Liver (tissue), 9 donors: Measurements from ENCODE around the gene HDHD3. TPM values are rescaled to one million over a fixed set of nuclear protein-coding genes. Genes with fewer than 3 reads are reported as not detected.
A peak's percentile ranks its signal among the peaks of the same experiment; 100 is the strongest.

Source experiments
- DNase-seq: peaks from one replicate; pipeline ENCODE4 v3.0.0-alpha.2; 2017; ENCODE audit warnings: low spot score
- H3K27ac ChIP-seq, 2 donors: one replicate each; pipeline ENCODE4 v1.7.0; 2013; ENCODE audit warnings: inconsistent platforms in 2 of 2, low read length in 2 of 2, control low read depth in 1 of 2, low read depth in 1 of 2, mild to moderate bottlenecking in 1 of 2
- H3K27me3 ChIP-seq, 4 donors: one replicate each; pipeline versions ENCODE4 v1.6.1 to v1.7.0; 2013; ENCODE audit warnings: low read length in 3 of 4, inconsistent platforms in 1 of 4, mild to moderate bottlenecking in 1 of 4, moderate library complexity in 1 of 4; ENCODE audit not compliant: control insufficient read depth in 4 of 4, insufficient read depth in 4 of 4
- H3K36me3 ChIP-seq, 4 donors: one replicate each; pipeline versions ENCODE4 v1.6.1 to v1.7.0; 2013; ENCODE audit warnings: low read length in 3 of 4, mild to moderate bottlenecking in 3 of 4, low read depth in 1 of 4, moderate library complexity in 1 of 4; ENCODE audit not compliant: control insufficient read depth in 4 of 4, insufficient read depth in 3 of 4
- H3K4me1 ChIP-seq, 4 donors: one replicate each; pipeline versions ENCODE4 v1.6.1 to v1.7.0; 2013; ENCODE audit warnings: low read length in 3 of 4, mild to moderate bottlenecking in 3 of 4, moderate library complexity in 1 of 4; ENCODE audit not compliant: control insufficient read depth in 4 of 4, insufficient read depth in 4 of 4
- H3K4me3 ChIP-seq, 3 donors: one replicate each; pipeline versions ENCODE4 v1.6.1 to v1.7.0; 2013; ENCODE audit warnings: low read length in 3 of 3, control low read depth in 1 of 3, low read depth in 1 of 3, mild to moderate bottlenecking in 1 of 3
- H3K9ac ChIP-seq, 2 donors: one replicate each; pipeline ENCODE4 v1.7.0; 2013; ENCODE audit warnings: low read length in 2 of 2, mild to moderate bottlenecking in 2 of 2, moderate library complexity in 2 of 2, control low read depth in 1 of 2, low read depth in 1 of 2
- H3K9me3 ChIP-seq, 4 donors: one replicate each; pipeline versions ENCODE4 v1.6.1 to v1.7.0; 2013; ENCODE audit warnings: low read length in 3 of 4; ENCODE audit not compliant: control insufficient read depth in 4 of 4
- ATF3 ChIP-seq: IDR thresholded peaks from 2 replicates; pipeline ENCODE4 v1.6.1; 2016; ENCODE audit warnings: antibody characterized with exemption
- CTCF ChIP-seq: fragments of 150-350 bp; IDR thresholded peaks from 2 replicates; pipeline ENCODE4 v1.5.1; 2017; ENCODE audit warnings: improper control_type of control experiment, low read depth, low read length; ENCODE audit not compliant: missing input control
- EGR1 ChIP-seq, 2 donors: IDR thresholded peaks; 2 replicates each; pipeline ENCODE4 v1.6.1; 2016 to 2018; ENCODE audit warnings: antibody characterized with exemption in 2 of 2, low read depth in 2 of 2
- FOXA1 ChIP-seq: IDR thresholded peaks from 2 replicates; pipeline ENCODE4 v1.6.1; 2016; ENCODE audit warnings: antibody characterized with exemption
- FOXA2 ChIP-seq: IDR thresholded peaks from 2 replicates; pipeline ENCODE4 v1.6.1; 2016; ENCODE audit warnings: antibody characterized with exemption
- GABPA ChIP-seq, 2 donors: IDR thresholded peaks in 1 of 2; conservative IDR thresholded peaks in 1 of 2; 2 replicates each; pipeline ENCODE4 v1.6.1; 2016; ENCODE audit warnings: antibody characterized with exemption in 2 of 2, mild to moderate bottlenecking in 1 of 2, moderate library complexity in 1 of 2
- HNF4A ChIP-seq, 2 donors: conservative IDR thresholded peaks; 2 replicates each; pipeline ENCODE4 v1.6.1; 2016; ENCODE audit warnings: antibody characterized with exemption in 2 of 2, mild to moderate bottlenecking in 2 of 2
- HNF4G ChIP-seq: IDR thresholded peaks from 2 replicates; pipeline ENCODE4 v1.6.1; 2016; ENCODE audit warnings: antibody characterized with exemption
- JUND ChIP-seq, 2 donors: IDR thresholded peaks; 2 replicates each; pipeline ENCODE4 v1.6.1; 2016; ENCODE audit warnings: antibody characterized with exemption in 2 of 2
- MAX ChIP-seq: IDR thresholded peaks from 2 replicates; pipeline ENCODE4 v1.6.1; 2016; ENCODE audit warnings: antibody characterized with exemption
- NR2F2 ChIP-seq: IDR thresholded peaks from 2 replicates; pipeline ENCODE4 v1.6.1; 2016; ENCODE audit warnings: antibody characterized with exemption
- RAD21 ChIP-seq, 2 donors: IDR thresholded peaks; 2 replicates each; pipeline ENCODE4 v1.6.1; 2016; ENCODE audit warnings: antibody characterized with exemption in 2 of 2, mild to moderate bottlenecking in 2 of 2
- REST ChIP-seq: IDR thresholded peaks from 2 replicates; pipeline ENCODE4 v1.6.1; 2016; ENCODE audit warnings: antibody characterized with exemption, mild to moderate bottlenecking
- RXRA ChIP-seq, 2 donors: IDR thresholded peaks; 2 replicates each; pipeline ENCODE4 v1.6.1; 2017 to 2018; ENCODE audit warnings: antibody characterized with exemption in 2 of 2, mild to moderate bottlenecking in 1 of 2
- SP1 ChIP-seq: IDR thresholded peaks from 2 replicates; pipeline ENCODE4 v1.6.1; 2018; ENCODE audit warnings: antibody characterized with exemption, mild to moderate bottlenecking
- TAF1 ChIP-seq: conservative IDR thresholded peaks from 2 replicates; pipeline ENCODE4 v1.6.1; 2016; ENCODE audit warnings: antibody characterized with exemption, mild to moderate bottlenecking
- YY1 ChIP-seq: IDR thresholded peaks from 2 replicates; pipeline ENCODE4 v1.6.1; 2016; ENCODE audit warnings: antibody characterized with exemption, mild to moderate bottlenecking
- ZBTB33 ChIP-seq: IDR thresholded peaks from 2 replicates; pipeline ENCODE4 v1.6.1; 2016; ENCODE audit warnings: antibody characterized with exemption
- WGBS: extraction: QIAGEN DNeasy Blood & Tissue Kit; methylation state at CpG from one replicate; pipeline ENCODE4 v1.1.7; 2013; 5-methylcytosine and 5-hydroxymethylcytosine counted together
- polyA plus RNA-seq, 2 donors: library from polyadenylated mRNA; stranded (reverse) in 1 of 2; unstranded in 1 of 2; fragments of 200-250 nt in 1 of 2; fragments of >200 nt in 1 of 2; fragmentation: Nextera tagmentation in 1 of 2; extraction: Ambion mirVana in 1 of 2; gene quantifications; one replicate each; pipeline versions ENCODE4 v1.2.1 to v1.2.3, GENCODE V29; 2013 to 2015
- total RNA-seq, 2 donors: library from RNA; depleted of rRNA; stranded (reverse); fragments of >200 nt; gene quantifications; one replicate each; pipeline ENCODE4 v1.2.3, GENCODE V29; 2014
- donor health status: healthy.
- donor health status: healthy.
- donor health status: healthy.
- donor health status: healthy.
- donor health status: healthy.

The HDHD3 gene
- total and polyA plus RNA-seq, 4 donors = 26.9 to 63.6 (median 61.0) TPM

GRCh38 chr9:113403646-113404045, 26.9 kb upstream of the HDHD3 start:
- peaks cover 5 to 44% (median 32%) of the 10 kb centered on the region in 4 donors for H3K4me1 ChIP-seq
- no peak overlapping the region for H3K27ac ChIP-seq
- no peak for DNase-seq
- no peak overlapping the region for H3K4me3 ChIP-seq
- peaks cover 0 to 10% (median 3%) of the 10 kb centered on the region in 4 donors for H3K36me3 ChIP-seq
- H3K27me3 ChIP-seq = no peaks in the 10 kb centered on the region
- no peaks in the 10 kb centered on the region for H3K9me3 ChIP-seq
- H3K9ac ChIP-seq = peak overlapping the region in 1 of 2 donors; percentile 31
- 57% methylated on average over 2 of the region's 2 CpGs for WGBS
- peak in 1 of 2 donors; percentile 30 for TF ChIP-seq HNF4A (conservative IDR thresholded peaks at IDR 0.05)
- no peak for TF ChIP-seq TAF1
- no peak for TF ChIP-seq FOXA1
- peak in 1 of 2 donors; percentile 26 for TF ChIP-seq RAD21 (IDR thresholded peaks at IDR 0.05)
- TF ChIP-seq SP1 = no peak

GRCh38 chr9:113401027-113401792, 24.4 kb upstream of the HDHD3 start, which contains the start of gene ALAD:
Gene ALAD, minus strand, starts transcription at chr9:113401284. Its CDS starts 7,725 bp downstream, at chr9:113393559.
- peaks cover 10 to 57% (median 51%) of the 10 kb centered on the region in 4 donors for H3K4me1 ChIP-seq
- no peaks in the 10 kb centered on the region for H3K36me3 ChIP-seq
- H3K27me3 ChIP-seq = no peaks in the 10 kb centered on the region
- H3K27ac ChIP-seq = peak within 1 kb of the TSS; percentile 72 to 77
- H3K4me3 ChIP-seq = peak within 1 kb of the TSS; percentile 93 to 96 (median 94)
- 3% methylated on average over 50 of the region's 50 CpGs for WGBS
- peak within 1 kb of the TSS; percentile 75 to 76 for H3K9ac ChIP-seq
- no peaks in the 10 kb centered on the region for H3K9me3 ChIP-seq
- TF ChIP-seq HNF4G (no peak), EGR1 (IDR thresholded peaks at IDR 0.05; ENCODE audit: low read depth in 2 of 2) (peak; percentile 40 to 66), ATF3 (no peak), MAX (peak; percentile 65), ZBTB33 (no peak), FOXA2 (peak; percentile 63), YY1 (peak; percentile 71), GABPA (IDR thresholded peaks at IDR 0.05 in 1 of 2, conservative IDR thresholded peaks at IDR 0.05 in 1 of 2) (peak in 1 of 2 donors; percentile 80), FOXA1 (peak; percentile 90), REST (peak; percentile 78), RAD21 (IDR thresholded peaks at IDR 0.05) (peak; percentile 83 to 96), CTCF (peak; percentile 94), HNF4A (conservative IDR thresholded peaks at IDR 0.05) (peak; percentile 34 to 42), TAF1 (no peak), JUND (IDR thresholded peaks at IDR 0.05) (peak in 1 of 2 donors; percentile 56), RXRA (IDR thresholded peaks at IDR 0.05) (peak; percentile 48 to 49), SP1 (peak; percentile 89), NR2F2 (no peak)
- peak; percentile 99 for DNase-seq
